GM12875 (cell line): ENCODE measurements around the gene KPTN.

ENCODE experiments used
- H3K4me3 ChIP-seq: one replicate; pipeline ENCODE4 v1.5.1; 2011; ENCODE audit warnings: low read depth, low read length, control low read depth
- TF ChIP-seq, protein P1 (sequence below): IDR thresholded peaks from 2 replicates; pipeline ENCODE4 v1.5.1; 2011; ENCODE audit warnings: low read depth, mild to moderate bottlenecking, control low read depth, inconsistent platforms, low read length, moderate library complexity, borderline replicate concordance; ENCODE audit not compliant: insufficient read depth

The KPTN gene

DNA sequence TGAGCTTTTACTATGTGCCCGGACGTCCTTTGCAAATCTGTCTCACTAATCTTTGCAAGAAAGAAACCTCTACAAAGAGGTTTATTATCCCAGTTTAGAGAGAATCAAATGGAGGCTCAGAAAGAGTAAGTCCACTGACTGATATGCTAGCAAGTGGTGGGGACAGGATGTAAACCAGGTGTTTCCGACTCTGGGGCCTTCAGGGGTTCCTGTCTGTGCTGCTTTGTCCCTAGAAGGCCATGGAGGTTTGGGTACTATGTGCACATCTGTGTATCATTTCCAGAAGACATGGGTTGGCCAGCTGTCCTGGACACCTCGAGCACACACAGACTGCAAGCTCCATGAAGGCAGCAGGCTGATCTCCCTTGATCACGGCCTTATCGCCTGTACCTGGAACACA lies 1.2 kb upstream of the KPTN start:
- TF ChIP-seq, protein P1, sequence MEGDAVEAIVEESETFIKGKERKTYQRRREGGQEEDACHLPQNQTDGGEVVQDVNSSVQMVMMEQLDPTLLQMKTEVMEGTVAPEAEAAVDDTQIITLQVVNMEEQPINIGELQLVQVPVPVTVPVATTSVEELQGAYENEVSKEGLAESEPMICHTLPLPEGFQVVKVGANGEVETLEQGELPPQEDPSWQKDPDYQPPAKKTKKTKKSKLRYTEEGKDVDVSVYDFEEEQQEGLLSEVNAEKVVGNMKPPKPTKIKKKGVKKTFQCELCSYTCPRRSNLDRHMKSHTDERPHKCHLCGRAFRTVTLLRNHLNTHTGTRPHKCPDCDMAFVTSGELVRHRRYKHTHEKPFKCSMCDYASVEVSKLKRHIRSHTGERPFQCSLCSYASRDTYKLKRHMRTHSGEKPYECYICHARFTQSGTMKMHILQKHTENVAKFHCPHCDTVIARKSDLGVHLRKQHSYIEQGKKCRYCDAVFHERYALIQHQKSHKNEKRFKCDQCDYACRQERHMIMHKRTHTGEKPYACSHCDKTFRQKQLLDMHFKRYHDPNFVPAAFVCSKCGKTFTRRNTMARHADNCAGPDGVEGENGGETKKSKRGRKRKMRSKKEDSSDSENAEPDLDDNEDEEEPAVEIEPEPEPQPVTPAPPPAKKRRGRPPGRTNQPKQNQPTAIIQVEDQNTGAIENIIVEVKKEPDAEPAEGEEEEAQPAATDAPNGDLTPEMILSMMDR = no peak
- H3K4me3 ChIP-seq = no peak overlapping the region

DNA sequence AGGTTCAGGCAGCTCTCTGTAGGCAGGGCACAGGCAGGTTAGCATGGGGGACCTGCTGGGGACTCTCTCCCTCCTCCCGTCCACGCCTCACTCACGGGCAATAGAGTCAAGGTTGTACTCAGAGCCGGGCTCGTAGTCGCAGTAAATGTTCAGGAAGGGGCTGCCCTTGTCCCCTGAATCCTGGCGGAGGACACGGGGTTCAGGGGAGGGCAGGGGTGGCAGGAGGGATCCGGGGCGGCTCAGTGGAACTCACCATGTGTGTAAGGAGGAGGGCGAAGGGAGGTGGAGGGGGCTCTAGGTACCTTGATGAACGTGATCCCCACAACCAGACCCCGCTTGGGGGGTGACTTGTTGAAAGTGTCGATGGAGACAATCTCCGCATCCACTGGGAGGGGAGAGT lies 819 bp downstream of the KPTN start:
- no peak overlapping the region for H3K4me3 ChIP-seq
- TF ChIP-seq, protein P1 = no peak

DNA sequence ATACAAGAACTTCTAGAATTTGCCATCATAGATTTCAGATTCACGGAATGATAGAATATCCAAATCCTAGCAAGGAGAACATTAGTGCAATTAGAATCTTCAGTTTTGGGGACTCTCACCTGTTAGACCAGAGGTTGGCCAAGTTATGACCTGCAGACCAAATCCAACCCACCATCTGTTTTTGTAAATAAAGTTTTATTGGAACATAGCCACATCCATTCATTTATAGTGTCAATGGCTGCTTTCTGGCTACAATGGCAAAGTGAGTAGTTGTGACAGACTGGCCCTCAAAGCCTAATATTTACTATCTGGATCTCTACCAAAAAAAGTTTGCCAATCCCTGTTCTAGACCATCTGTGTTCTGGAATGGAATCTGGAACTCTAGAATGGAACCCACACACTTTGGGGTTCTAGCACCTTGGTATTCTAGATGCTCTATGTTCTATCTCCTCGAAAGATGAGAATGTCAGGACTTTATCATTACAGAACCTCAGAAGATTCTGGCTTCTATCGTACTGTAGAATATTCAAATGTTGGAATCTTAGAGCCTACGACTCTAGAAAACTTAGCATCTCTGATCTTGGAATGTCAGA lies 2.5 kb downstream of the KPTN start:
- no peak overlapping the region for H3K4me3 ChIP-seq
- TF ChIP-seq, protein P1 = no peak

DNA sequence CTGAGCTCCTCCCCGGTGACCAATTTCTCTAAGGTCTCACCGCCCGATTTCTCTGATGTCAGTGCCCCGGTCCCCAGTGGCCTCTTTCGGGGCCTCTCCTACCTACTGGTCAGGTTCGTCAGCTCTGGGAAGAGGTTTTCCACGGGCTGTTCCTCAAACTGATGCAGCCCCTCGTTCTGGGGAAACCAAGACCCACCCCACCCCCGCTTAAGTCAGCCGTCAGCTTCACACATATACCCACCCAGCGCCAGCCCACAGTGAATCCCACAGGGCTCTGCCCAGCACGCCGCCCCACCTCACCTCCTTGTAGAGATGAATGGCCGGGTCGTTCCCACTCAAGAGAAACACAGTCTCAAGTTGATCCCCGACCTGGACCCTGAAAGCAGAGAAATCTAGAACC lies 3.4 kb downstream of the KPTN start:
- no peak overlapping the region for H3K4me3 ChIP-seq
- TF ChIP-seq, protein P1 = no peak

DNA sequence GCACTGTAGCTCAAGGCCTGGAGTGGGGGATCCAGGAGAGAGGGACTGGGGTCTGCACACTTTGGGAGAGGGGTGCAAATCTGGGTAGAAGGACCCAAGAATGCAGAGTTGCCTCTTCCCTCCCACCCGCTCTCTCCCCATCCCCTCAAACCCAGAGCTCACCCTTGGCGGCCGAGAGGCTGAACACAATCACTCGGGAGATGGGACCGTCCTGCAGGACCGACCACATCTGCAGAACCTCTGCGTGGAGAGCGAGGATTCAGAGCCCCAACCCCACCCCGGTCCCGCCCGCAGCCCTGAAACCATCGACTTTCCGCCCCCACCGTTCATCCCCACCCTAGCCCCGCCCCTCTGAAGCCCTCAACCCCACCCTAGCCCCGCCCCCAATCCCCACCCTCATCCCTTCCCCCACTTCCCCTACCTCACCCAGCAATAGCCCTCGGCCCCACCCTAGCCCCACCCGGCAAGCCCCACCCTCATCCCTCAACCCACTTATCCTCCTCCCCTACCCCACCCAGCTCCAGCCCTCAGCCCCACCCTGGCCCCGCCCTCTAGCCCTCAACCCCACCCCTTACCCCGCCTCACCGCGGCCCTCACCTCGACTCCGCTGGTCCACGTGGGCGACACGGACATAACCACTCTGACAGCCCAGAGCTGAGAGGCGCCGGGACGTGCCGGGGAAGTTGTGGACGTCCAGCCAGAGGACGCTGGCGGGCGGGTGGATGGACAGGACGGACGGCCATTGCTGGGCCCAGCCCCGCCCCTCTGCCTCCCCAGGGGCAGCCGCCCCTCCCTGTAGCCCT lies 4.1 kb downstream of the KPTN start:
- TF ChIP-seq, protein P1 = no peak
- H3K4me3 ChIP-seq = no peak overlapping the region

DNA sequence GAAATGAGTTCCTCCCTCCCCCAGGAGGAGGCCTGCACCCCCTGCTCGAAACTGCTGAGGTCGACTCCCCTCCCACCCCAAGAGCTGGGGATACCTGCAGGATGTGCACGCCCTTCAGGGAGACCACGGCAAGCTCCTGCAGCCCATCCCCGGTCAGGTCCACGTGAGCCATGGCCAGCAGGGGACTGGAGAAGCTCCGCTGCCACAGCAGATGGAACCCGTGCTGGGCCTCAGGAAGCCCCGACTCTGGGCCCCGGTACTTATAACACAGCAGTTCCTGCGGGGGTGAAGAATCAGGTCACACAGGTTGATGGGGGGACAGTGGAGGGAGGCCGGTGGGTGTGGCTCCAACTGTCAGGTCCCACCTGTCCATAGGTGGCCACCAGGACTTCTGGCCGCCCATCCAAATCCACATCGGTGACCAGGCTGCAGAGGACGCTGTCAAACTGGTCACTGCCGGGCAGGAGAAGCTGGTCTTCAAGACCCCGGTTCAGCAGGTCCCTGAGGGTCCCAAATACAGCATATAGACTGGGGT lies 7.5 kb downstream of the KPTN start:
- no peak overlapping the region for H3K4me3 ChIP-seq

DNA sequence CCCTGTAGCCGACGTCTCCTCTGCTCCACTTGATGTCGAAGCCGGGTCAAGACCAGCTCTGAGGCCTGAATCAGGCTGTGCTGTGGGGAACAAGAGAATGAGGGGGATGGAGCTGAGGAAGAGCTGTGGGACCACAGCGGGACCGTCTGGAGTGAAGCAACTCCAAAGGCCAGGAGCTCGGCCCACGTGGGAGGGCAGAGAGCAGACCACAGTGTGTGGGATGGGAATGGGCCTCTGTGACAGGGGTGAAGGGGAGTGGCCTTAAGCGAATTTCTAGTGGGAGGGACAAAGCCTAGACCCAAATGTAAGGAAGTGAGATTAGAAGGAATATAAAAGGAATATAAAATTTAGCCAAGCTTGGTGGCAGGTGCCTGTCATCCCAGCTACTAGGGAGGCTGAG lies 8.6 kb downstream of the KPTN start:
- TF ChIP-seq, protein P1 = no peak
- H3K4me3 ChIP-seq = no peak overlapping the region

More for the DNA sequence above, 7.5 kb downstream of the KPTN start:
- TF ChIP-seq, protein P1 = no peak
